Superior temporal gyrus (tissue), 1 donor: ENCODE data around the gene C1orf210.

ENCODE experiments used
- DNase-seq: peaks from one replicate; pipeline ENCODE4 v3.0.0-alpha.2; 2016; ENCODE audit errors: extremely low spot score

The C1orf210 gene

DNA sequence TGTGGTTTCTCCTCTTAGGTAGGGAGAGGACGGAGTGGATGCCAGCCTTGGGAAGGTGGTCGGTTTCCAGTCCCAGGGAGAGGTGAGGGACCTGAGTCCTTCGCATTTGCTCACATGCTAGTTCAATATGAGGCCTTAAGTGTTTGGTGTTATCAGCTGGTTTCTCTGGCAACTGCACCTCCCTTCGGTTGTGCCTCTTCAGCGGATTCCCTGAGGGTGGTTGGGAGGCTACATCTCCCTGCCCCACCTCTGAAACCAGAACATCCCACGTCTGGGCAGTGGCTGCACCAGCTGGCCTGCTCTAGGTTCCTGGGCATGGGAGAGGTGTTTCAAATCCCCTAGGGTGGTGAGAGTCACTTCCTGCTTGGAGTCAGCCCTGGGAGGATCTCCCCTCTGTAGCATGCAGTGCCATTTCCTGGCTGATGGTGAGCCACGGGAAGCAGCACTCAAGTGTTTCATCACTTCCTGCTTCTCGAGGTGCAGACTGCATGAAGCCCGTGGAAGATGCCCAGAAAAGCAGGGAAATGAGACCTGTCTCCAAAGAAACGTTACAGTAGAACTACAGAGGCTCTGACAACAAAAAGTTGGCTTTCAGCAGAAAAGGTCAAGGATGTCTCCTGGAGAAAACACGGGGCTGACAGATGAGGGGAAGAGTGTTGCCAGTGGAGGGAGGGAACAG, 11.1 kb downstream of the C1orf210 start:
- DNase-seq, result no peak

DNA sequence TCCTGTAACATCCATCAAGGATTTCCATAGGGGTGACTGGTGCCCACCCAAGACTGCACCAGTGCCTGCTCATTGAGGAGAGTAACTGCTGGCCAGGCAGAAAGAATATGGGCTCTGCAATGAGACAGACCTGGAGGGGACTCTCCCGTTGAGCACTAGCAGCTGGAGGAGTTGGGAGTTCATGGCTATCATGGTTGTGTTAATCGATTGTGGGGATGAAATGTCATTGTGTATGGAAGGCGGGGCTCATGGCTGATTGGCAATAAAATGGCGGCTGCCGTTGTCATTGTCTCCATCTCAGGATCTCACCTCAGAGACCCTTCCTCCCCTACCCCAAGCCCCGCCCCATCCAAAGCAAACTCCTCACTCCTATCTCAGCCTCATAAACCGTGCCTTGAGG, 11.7 kb downstream of the C1orf210 start:
- no peak for DNase-seq

DNA sequence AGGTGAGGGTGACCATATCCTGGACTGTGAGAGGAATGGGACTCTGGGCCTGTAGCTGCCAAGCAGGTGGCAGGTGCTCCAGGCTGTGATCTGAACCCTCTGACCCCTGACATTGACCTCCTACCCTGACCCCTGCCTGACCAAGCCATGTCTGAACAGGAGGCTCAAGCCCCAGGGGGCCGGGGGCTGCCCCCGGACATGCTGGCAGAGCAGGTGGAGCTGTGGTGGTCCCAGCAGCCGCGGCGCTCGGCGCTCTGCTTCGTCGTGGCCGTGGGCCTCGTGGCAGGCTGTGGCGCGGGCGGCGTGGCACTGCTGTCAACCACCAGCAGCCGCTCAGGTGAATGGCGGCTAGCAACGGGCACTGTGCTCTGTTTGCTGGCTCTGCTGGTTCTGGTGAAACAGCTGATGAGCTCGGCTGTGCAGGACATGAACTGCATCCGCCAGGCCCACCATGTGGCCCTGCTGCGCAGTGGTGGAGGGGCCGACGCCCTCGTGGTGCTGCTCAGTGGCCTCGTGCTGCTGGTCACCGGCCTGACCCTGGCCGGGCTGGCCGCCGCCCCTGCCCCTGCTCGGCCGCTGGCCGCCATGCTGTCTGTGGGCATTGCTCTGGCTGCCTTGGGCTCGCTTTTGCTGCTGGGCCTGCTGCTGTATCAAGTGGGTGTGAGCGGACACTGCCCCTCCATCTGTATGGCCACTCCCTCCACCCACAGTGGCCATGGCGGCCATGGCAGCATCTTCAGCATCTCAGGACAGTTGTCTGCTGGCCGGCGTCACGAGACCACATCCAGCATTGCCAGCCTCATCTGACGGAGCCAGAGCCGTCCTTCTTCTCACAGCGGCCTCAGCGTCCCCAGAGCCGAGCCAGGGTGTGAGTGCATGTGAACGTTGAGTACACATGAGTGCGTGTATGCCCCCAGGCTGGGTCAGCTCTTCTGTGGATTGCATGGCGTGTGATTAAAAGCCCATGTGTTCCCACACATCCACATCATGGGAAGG, 12.5 kb downstream of the C1orf210 start:
- DNase-seq, result no peak

DNA sequence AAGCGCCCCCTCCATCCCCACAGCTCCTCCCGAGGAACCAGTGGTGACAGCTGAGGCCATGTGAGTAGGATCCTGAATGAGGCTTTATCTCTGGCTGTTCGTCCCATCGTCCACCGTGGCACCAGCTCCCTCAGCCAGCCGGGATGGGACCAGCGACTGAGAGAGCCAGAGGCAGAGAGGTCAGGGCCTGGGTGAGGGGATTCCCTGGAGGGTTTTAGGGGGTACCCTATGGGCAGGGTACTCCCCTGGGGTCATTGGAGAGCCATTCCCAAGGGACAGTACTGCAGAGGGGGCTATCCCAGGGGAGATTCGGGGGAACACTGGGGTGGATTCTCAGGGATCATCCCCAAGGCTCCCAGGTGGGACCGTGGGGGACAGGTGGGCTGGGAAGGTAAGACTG, 13.2 kb downstream of the C1orf210 start:
- DNase-seq, result peak; percentile 88

DNA sequence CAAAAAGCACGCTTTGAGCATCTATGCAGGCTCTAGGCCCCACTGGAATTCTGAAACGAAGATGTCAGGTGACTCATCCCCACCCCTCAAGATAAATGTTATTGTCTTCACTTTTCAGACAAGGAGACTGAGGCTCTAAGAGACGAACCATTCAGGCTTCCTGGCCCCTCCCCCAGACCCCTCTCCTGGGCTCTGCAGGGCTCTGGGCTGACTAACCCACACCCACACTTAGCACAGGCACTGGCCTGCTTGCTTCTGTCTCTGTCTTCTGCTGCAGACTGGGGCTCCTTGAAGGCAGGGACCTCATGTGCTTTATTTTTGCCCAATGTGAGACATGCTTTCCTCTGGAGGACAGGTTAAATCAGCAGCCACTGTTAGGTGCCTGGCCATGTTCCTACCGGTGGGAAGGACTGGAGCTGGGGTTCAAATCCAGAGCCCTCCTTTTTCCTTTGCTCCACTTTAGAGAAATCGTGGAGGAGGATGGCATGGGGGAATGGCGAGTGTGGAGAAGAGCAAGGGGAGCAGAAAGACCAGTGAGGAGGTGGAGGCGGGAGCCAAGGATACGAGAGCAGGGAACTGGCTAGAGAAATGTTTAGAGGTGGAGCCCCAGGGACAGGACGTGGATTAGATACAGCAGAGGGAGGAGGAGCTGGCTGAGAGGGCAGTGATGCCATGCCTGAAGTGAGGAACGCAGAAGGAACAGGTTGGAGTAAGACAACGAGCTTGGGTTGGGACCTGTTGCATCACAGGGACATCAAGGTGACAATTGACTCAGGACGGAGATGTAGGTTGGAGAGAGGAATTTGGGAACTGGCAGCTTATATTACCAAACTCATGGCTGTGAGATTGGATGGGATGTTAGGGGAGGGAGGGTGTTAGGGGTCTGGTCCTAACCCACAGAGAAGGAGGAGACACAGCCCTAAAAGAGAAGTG, 13.9 kb downstream of the C1orf210 start:
- peak; percentile 26 for DNase-seq

DNA sequence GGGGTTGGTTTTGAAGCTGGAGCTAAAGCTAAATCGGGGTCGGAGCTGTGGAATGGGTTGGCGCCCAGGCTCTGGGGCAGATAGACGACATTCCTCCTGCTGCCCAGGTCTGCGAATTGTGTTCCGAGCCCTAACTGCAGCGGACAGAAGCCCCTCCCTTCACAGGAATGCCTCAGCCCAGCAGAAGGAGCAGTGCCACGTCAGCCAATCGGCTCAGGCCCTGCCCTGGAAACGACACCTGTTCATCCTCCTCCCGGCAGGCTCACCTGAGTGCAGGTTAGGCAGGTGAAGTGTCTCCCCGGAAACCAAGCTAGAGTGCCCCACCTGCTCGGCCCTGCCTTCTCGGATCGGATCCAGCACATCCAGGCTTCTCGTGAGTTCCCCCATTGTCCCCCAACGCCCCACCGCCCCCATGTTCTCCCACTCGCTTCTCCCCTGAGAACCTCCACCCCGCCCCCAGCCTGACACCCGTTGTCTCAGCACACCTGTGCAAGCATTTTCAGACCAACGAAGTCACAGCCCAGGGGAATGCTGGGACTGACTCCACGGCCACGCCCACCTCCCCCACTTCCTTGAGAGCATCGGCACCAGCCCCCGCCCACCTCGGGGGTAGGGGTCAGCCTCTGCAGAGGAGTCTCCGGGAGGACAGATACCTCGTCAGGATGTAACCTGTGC, 14.8 kb downstream of the C1orf210 start:
- no peak for DNase-seq

DNA sequence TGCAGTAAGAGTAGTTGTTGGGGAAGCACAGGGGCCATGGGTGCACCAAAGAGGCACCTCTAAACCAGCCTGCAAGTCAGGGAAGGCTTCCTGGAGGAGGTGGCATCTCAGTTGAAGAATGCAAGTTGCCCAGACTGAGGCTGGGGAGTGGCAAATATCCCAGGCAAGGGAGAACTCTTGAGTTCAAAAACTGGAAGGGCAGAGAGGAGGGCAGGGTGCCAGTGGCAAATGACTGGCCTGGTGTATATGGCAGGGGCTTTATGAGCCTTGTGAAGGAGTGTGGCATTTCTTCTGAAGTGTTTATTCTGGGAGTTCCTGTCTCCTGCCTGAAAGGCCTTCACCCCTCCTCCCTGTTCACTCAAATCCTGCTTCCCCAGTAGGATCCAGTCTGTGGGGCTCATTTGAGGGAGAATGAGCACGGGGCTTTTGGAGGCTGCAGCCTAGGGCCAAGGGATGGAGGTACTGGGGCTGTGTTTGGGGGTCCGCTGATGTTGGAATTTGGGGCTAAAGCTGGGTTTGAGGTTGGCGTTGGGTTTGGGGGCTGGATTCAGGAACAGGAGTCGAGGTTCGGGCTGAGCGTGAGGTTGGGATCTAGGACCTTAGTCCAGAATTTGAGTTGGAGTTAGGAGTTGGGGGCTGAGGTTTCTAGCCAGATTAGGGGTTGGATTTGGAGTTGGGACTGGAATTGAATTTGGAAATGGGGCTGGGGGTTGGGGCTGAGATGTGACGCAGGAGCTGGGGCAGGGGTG, 15.6 kb downstream of the C1orf210 start, which contains the start of gene TMEM125:
Gene TMEM125, plus strand, starts transcription at position 357 of the 749 bp plus-strand sequence. CDS start 2,740 bp downstream, outside the sequence.
- no peak for DNase-seq

DNA sequence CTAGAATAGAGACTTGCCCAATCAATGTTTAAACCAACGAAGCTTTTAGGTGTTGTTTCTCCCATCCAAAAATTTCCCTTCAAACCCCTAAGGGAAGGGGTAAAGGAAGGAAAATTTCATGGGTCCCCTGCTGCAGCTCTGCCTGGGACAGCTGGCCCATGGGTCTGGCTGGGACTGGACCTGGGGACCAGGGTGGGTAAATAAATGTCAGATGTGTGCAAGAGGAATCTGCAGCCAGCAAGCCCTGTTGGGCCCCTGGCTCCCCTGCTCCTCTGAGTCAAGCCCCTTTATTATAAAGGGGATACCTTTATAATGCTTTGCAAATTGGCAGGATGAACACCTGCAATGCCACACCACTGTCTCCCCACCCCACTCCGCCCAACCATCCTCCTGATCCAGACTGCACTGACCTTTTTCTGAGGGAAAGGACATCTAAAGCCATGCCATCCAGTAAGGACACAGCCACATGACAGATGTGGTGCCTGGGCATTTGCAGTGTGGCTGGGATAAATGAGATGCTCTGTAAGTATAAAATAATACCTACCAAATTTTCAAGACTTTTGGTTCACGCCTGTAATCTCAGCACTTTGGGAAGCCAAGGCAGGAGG, 17.5 kb downstream of the C1orf210 start:
- no peak for DNase-seq

DNA sequence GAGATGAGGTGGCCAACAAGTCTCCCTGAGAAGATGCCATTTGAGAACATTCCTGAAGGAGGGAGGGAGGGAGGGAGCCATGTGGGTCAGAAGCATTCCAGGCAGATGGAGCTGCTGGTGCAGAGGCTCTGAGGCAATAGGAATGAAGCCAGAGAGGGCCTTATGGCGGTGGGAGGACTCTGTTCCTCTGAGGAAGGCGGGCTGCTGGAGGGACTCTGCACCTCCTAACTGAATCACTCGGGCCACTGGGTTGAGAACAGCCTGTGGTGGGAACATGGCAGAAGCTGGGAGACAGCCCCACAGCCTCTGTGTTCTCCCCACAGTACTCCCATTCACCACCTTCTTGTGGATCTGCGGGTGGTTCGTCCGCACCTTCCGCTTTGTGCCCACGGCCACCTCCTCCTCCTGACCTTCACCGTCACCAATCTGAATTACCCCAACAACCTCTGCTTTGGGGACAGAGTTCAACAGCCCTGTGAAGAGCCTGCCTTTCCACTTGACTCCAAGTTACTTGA, 18.0 kb downstream of the C1orf210 start:
- no peak for DNase-seq

DNA sequence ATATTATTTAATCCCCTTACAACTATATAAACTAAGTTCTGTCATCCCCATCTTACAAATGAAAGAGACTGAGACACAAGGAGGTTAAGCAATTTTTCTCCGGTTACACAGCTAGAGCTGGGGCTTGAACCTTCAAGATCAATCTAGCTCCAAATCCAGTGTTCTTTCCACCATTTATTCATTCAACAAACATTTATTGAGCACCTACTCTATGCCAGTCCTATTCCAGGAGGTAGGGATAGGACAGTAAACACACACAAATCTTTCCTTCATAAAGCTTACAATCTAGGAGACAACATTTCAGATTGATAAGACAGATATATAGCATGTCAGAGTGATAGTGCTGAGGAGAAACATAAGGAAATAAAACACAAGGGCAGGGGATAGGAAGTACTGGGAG, 18.5 kb downstream of the C1orf210 start:
- no peak for DNase-seq

DNA sequence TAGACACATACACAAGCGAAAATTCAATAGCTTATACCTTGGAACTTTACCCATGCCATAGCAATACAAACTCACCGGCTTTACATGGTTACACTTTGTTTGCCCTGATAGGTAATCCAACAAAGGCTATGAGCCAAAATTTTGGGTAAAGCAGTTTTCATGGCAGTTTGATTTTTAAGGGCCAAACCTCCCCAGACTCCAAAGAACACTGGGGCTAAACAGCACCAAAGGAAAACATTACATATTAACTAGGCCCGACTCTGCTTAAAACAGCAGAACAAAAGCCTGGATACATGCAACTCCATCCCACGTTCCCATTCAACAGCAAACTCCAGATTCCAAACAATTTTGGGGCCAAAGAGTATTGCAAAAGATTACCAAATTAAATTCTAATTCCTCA, 19.9 kb downstream of the C1orf210 start:
- DNase-seq, result no peak

DNA sequence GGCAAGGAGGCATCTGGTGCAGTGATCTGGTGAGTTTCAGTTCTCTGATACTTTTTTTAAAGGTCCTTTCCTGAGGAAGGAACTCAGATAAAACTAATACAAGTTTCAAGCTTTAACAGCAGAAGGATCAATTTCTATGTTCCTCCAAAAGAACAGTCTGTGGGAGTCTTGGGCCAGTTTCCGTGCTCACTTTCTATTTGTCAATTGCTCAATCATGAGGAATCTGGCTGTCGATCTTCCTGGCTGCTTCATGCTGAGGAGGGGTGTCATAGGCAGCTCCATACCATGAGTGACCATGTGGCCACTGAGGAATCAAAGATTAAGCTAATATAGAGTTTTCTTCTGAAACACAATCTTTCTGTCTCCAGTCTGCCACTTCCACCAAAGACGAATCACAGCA, 27.0 kb downstream of the C1orf210 start:
- DNase-seq, result no peak

DNA sequence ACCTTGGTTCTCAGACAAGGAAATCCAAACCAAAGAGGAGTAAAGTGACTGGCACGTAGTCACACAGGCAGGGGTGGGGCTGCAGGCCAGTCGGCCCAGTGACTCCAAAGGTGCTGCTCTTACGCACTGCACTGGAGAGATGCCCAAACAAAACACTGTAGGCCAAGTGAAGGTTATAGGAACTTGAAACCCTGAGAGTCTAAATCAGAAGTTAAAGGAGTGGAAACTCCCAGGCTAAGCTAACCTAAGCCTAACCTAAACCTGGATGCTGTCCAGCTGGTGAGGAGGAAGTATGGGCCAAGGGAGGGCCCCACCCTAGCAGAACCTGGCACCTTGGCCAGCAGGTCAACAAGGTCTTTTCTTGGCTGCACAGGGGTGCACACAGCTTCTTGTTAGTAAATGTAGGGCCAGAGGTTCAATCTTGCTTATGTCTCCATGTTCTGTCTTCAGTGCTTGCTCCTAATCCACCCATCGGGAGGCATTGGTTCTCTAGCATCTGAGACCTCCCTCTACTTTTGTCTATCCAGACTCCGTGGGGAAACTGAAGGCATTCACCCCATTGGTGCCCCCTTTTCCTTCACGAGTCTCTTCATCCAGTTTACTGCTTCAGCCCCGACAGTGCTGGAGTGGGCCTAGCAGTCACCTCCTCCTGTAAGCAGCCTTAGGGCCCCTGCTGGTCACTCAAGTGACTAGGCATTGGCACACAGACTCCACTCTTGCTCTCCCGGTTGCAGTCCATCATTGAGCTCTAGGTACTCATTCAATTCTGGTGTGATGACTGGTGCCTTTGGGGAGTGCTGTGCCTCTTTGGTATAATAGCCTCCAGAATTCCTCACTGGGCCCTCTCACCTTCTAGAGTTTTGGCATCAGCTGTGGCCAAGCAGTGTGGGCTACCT, 28.5 kb downstream of the C1orf210 start:
- no peak for DNase-seq

DNA sequence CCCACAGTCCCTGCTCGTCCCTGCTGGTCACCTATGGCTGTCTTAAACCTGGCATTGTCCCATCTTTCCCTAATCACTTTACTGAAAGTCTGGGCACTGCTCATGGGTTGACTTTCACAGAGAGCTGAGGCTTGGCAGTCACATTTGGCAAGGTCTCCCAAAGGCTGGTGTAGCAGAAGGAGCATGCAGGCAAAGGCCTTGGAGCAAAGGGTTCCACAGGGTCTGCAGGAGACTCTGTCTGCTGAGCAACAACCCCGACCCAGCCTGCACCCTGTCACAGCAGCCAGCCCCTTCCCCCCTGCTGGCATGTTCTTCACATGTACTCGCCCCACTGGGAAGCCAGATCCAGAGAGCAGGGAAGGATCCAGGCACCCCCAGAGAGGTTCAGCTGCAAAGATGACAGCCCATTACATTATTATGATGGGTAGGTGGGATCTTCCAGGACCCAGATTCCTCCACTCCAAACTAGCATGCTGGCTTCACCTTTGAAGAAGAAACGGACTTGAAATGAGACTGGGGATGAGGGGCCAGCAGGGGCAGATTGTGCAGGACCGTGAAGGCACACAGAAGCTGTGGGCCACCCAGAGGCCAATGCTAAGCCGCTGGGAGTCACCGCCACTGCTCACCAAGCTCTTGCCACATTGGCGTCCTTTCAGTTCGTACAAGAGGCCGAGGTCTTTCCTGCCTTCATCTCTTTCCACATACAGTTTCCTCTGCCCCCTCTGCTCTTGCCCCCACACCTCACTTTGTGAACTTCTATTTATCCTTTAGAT, 29.8 kb downstream of the C1orf210 start:
- no peak for DNase-seq

DNA sequence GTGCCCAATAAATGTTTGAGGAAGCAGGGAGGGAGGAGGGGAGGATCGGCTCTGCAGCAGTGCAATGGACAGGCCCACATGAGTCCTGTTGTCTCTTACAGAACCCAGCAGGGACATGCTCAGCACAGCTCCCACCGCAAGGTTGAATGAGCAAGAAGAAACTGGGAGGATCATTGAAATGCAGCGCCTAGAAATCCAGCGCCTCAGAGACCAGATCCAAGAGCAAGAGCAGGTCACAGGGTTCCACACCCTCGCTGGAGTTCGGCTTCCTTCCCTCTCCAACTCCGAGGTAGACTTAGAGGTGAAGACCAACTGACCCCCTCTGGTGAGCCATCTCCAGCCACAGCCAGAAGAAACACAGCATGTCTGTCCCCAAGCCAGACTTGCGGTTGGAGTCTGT, 31.5 kb downstream of the C1orf210 start:
- DNase-seq, result no peak

DNA sequence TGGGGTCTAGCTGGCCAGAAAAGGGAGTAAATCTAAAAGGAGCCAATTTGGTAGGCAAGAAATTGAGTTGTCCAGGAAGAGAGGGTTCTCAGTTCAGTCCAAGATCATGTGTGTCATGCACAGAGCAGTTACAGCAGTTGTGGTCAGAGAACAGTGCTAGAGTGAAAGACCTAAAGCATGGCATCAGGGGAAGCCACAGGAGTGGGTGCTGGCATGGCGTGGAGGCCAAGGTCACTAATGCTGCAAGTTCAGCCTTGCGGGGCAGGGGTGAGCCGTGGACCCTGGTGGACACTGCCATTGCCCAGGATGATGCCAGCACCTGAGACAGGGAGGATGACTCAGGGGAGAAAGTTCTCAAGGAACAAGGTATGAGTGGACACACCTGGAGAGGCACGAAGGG, 32.2 kb downstream of the C1orf210 start:
- no peak for DNase-seq

DNA sequence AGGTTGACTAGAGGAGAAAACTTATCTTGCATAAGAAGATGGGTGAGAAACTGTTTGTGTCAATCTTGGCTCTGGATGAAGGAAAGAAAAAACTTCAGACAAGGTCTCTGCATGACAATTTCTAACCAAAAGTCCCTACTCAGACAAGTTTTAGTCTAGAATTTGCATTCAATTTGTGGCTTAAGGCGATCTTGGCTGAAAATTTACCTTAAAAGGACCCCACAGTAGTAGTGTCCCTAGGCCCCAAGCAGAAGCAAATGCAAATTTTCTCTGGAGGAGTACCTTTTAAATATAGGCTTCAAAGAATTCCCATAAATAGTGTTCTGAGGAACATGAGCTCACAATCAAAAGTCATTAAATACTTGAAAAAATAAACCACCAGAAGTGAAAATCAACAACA, 33.2 kb downstream of the C1orf210 start:
- no peak for DNase-seq

DNA sequence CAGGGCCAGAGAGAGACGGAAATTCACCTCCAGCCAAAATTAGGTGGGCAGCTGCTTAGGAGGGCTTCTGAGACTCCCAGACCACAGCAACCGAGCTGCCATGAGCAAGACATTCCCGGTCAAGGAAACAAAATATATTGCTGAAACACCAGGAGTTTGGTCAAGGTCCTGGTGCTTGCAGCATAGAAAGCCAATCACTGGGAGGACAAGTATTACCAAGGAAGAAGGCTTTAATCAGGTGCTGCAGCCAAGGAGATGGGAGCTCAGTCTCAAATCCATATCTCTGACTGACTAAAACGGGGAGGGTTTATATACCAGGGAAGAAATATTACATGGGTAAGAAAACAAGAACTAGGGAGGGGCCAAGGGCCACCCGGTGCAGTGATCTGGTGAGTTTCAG, 34.4 kb downstream of the C1orf210 start:
- no peak for DNase-seq
